ENCODE data around the gene ELFN1. TPM values are rescaled to one million over a fixed set of nuclear protein-coding genes. Genes with fewer than 3 reads are reported as not detected.

Gene ELFN1
- total RNA-seq, 2 donors from 2014 or later: 0.06 to 0.19 TPM

DNA sequence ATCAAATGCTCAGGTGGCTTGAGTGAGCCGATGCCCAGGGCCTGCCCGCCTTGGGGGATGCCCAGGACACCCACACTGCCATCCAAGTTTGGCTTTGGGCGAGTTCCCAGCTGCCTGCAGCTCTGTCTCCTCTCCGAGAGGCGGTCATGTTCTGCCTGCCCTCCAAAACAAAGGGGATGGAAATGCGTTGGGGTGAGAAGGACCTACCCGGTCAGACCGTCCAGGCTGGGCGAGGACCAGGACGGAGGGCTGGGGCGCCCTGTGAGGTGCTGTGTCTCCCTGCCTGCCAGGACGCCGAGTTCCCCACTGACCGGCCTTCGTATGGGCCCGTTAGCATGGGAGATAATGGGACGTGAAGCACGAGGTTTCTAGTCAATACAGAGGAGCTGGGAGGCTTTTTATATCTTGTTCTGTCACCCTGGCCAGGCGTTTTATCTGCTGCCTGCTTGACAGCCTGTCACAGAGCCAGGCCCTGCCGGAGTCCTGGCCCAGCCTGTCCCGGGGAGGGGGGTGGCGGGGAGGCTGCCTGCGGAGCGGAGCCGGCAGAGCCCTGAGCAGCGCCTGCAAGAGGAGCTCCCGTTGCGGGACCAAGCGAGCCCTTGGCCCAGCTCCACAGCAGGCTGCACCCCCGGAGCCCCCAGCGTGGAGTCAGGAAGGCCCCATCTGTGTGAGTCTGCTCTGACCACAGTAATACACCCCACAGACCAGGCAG is 22.0 kb upstream of the ELFN1 start:
- Mint-ChIP-seq H3K4me1 (no peaks in the 10 kb centered on the region), H3K27ac (no peak overlapping the region), H3K9me3 (no peaks in the 10 kb centered on the region), H3K4me3 (no peak overlapping the region), H3K36me3 (ENCODE audit: low read depth) (no peaks in the 10 kb centered on the region), H3K27me3 (peaks cover 5% of the 10 kb centered on the region)
- ATAC-seq (replicated peaks): no peak

DNA sequence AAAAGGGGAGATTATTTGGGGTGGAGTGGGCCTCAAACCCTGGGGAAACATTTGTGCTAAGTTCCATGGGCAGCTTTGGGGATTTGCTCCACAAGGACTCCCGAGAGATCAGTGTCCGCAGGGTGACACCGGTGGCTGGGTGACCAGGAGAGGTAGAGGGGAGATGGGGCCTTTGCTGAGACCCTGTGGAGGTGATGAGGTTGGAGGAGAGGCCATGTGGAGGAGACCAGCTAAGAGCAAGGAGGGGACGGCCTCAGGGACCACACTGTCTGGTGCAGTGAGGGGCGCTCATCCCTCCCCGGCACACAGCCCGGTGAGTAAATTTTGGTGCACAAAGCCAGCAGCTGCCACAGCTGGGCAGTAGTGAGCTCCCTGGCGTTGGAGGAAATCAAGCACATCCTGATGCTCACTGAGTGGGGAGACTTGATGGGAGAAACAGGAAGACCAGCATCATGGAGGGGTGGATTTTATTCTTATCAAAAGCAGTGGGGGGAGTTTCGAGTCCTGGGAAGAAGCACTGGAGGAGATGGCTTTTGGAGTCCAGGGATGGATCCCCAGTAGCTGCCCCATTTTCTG is 20.2 kb upstream of the ELFN1 start:
- ATAC-seq (replicated peaks): no peak
- Mint-ChIP-seq H3K27ac (no peak overlapping the region), H3K27me3 (peaks cover 8% of the 10 kb centered on the region), H3K36me3 (ENCODE audit: low read depth) (no peaks in the 10 kb centered on the region), H3K9me3 (no peaks in the 10 kb centered on the region), H3K4me1 (no peaks in the 10 kb centered on the region), H3K4me3 (no peak overlapping the region)

- no peak overlapping the region for H3K27ac Mint-ChIP-seq
- H3K4me3 Mint-ChIP-seq: no peak overlapping the region
- no peaks in the 10 kb centered on the region for H3K36me3 Mint-ChIP-seq (ENCODE audit: low read depth)
- H3K9me3 Mint-ChIP-seq: no peaks in the 10 kb centered on the region
- no peaks in the 10 kb centered on the region for H3K4me1 Mint-ChIP-seq
- ATAC-seq (replicated peaks): no peak
- peaks cover 8% of the 10 kb centered on the region for H3K27me3 Mint-ChIP-seq
Observed at GRCh38 chr7:1650363-1651030, 19.6 kb upstream of the ELFN1 start.

DNA sequence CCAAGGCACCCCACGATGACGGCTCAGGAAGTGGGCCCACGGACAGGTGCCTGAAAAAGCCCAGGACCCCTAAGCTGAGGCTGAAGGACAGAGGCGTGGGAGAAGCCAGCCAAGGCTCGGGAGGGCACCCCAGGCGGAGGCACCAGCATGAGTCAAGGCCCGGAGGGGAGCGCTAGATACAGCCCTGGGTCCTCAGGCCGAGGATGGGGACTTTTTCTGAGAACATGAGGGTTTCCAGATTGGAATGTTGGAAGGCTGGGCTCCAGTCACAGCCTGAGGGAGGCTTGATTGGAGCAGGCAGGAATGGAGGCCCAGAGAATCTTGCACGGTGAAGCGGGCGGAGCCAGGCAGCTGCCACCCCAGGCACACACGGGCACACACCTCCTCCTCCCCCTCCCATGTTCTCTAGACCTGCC is 19.0 kb upstream of the ELFN1 start:
- no peak for ATAC-seq (replicated peaks)
- Mint-ChIP-seq H3K27me3 (peaks cover 10% of the 10 kb centered on the region), H3K4me1 (no peaks in the 10 kb centered on the region)

DNA sequence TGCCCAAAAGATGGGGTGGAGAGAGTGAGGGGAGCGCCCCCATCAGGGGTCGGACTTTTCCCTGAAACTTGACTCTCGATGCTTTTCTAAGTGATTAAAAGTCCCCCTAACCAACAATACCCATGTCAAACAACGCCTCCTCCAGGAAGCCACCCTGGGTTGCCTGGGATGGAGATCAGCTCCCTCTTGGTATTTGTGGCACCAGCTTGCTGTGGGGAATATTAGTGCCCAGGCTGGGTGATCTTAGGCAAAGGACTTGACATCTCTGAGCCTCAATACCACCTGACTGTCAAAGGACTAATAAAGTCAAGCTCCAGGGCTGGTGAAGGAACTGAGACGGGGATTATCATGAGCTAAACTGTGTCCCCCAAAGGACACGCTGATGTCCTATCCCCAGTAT is 18.2 kb upstream of the ELFN1 start:
- Mint-ChIP-seq H3K36me3 (ENCODE audit: low read depth) (no peaks in the 10 kb centered on the region), H3K9me3 (no peaks in the 10 kb centered on the region), H3K27ac (no peak overlapping the region), H3K4me1 (no peaks in the 10 kb centered on the region), H3K27me3 (peaks cover 17% of the 10 kb centered on the region), H3K4me3 (no peak overlapping the region)
- ATAC-seq (replicated peaks): no peak

More for the DNA sequence above, 19.0 kb upstream of the ELFN1 start:
- Mint-ChIP-seq H3K4me3 (no peak overlapping the region), H3K27ac (no peak overlapping the region), H3K9me3 (no peaks in the 10 kb centered on the region), H3K36me3 (ENCODE audit: low read depth) (no peaks in the 10 kb centered on the region)

- ATAC-seq (replicated peaks): no peak
- Mint-ChIP-seq H3K27me3 (peaks cover 26% of the 10 kb centered on the region), H3K4me3 (no peak overlapping the region), H3K9me3 (no peaks in the 10 kb centered on the region), H3K27ac (no peak overlapping the region), H3K4me1 (no peaks in the 10 kb centered on the region), H3K36me3 (ENCODE audit: low read depth) (no peaks in the 10 kb centered on the region)
Observed at GRCh38 chr7:1653500-1653899, 16.6 kb upstream of the ELFN1 start.

- no peak for ATAC-seq (replicated peaks)
- no peaks in the 10 kb centered on the region for H3K36me3 Mint-ChIP-seq (ENCODE audit: low read depth)
- no peaks in the 10 kb centered on the region for H3K4me1 Mint-ChIP-seq
- H3K27ac Mint-ChIP-seq: no peak overlapping the region
- H3K4me3 Mint-ChIP-seq: no peak overlapping the region
- peaks cover 31% of the 10 kb centered on the region for H3K27me3 Mint-ChIP-seq
- H3K9me3 Mint-ChIP-seq: no peaks in the 10 kb centered on the region
Observed at GRCh38 chr7:1654111-1654510, 16.0 kb upstream of the ELFN1 start.

DNA sequence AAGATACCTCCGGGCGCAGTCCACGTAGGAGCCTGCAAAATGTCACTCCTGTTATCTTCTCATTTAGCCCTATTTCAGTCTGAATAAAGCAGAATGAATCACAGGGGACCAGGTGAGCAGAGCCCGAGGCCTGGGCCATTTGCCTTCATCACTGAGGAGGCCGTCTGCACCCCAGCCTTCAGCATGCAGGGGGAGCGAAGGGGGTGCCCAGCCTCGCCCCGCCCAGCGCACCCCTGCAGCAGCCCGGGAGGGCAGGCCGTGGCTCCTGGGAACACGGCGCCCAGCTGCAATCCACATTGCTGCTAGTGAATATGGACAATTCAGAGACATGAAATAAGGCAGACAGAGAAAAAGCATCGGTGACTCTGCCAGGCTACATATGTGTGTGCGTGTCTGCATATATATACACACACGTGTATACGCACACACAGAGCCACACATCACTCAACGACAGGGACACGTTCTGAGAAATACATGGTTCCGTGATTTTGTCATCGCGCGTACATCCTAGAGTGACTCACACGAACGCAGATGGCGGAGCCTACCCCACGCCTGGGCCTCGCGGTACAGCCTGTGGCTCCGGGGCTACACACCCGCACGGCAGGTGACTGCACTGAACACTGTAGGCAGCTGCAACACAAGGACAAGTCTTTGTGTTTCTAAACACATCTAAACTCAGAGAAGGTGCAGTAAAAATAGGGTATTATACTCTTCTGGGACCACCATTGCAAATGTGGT is 15.2 kb upstream of the ELFN1 start:
- no peaks in the 10 kb centered on the region for H3K4me1 Mint-ChIP-seq
- no peak overlapping the region for H3K27ac Mint-ChIP-seq
- ATAC-seq (replicated peaks): no peak
- no peaks in the 10 kb centered on the region for H3K36me3 Mint-ChIP-seq (ENCODE audit: low read depth)
- H3K4me3 Mint-ChIP-seq: no peak overlapping the region
- H3K9me3 Mint-ChIP-seq: no peaks in the 10 kb centered on the region
- peaks cover 29% of the 10 kb centered on the region for H3K27me3 Mint-ChIP-seq

DNA sequence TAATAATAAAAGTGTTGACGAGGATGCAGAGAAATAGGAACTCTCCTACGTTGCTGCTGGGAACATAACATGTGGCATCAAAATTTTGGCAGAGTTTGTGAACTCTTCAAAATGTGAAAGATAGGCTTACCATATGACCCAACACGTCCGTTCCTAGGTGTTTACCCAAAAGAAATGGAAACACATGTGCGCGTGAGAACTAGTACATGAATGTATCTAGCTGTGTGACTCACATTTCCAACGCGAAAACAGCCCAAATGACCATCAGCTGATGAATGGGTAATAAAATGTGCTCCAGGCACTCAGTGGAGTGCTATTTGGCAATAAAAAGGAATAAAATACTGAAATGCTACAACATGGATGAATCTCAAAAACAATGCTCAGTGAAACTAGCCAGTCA is 10.4 kb upstream of the ELFN1 start:
- Mint-ChIP-seq H3K4me1 (no peaks in the 10 kb centered on the region), H3K36me3 (ENCODE audit: low read depth) (no peaks in the 10 kb centered on the region), H3K9me3 (no peaks in the 10 kb centered on the region), H3K27me3 (peaks cover 45% of the 10 kb centered on the region), H3K27ac (no peak overlapping the region), H3K4me3 (no peak overlapping the region)
- ATAC-seq (replicated peaks): no peak

GRCh38 chr7:1661461-1661860 is 8.6 kb upstream of the ELFN1 start:
- ATAC-seq (replicated peaks): no peak
- Mint-ChIP-seq H3K27ac (no peak overlapping the region), H3K27me3 (peaks cover 39% of the 10 kb centered on the region)

GRCh38 chr7:1662101-1662500 is 8.0 kb upstream of the ELFN1 start:
- Mint-ChIP-seq H3K27me3 (peaks cover 34% of the 10 kb centered on the region), H3K27ac (no peak overlapping the region), H3K36me3 (ENCODE audit: low read depth) (no peaks in the 10 kb centered on the region), H3K9me3 (no peaks in the 10 kb centered on the region), H3K4me3 (no peak overlapping the region), H3K4me1 (no peaks in the 10 kb centered on the region)
- no peak for ATAC-seq (replicated peaks)

More at GRCh38 chr7:1661461-1661860, 8.6 kb upstream of the ELFN1 start:
- Mint-ChIP-seq H3K9me3 (no peaks in the 10 kb centered on the region), H3K4me1 (no peaks in the 10 kb centered on the region), H3K36me3 (ENCODE audit: low read depth) (no peaks in the 10 kb centered on the region), H3K4me3 (no peak overlapping the region)

DNA sequence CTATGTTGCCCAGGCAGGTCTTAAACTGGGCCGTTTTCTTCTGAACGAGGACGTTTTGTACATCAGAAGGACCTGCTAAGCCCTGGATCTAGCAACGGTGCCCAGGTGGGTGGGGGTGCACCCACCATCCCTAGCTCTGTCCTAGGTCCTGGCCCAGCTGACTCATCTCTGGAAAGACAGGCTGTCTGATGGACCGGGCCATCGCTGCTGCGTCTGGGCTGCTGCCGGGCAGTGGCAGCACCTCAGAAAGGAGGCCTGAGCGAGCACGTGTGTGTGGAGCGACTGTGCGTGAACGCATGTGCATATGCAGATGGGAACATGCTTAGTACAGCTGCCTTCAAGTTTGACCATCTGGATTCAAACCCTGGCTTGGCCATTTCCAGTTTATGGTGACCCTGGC is 7.3 kb upstream of the ELFN1 start:
- H3K36me3 Mint-ChIP-seq (ENCODE audit: low read depth): no peaks in the 10 kb centered on the region
- ATAC-seq (replicated peaks): no peak
- no peak overlapping the region for H3K4me3 Mint-ChIP-seq
- H3K4me1 Mint-ChIP-seq: no peaks in the 10 kb centered on the region
- H3K9me3 Mint-ChIP-seq: no peaks in the 10 kb centered on the region
- peaks cover 31% of the 10 kb centered on the region for H3K27me3 Mint-ChIP-seq
- no peak overlapping the region for H3K27ac Mint-ChIP-seq

DNA sequence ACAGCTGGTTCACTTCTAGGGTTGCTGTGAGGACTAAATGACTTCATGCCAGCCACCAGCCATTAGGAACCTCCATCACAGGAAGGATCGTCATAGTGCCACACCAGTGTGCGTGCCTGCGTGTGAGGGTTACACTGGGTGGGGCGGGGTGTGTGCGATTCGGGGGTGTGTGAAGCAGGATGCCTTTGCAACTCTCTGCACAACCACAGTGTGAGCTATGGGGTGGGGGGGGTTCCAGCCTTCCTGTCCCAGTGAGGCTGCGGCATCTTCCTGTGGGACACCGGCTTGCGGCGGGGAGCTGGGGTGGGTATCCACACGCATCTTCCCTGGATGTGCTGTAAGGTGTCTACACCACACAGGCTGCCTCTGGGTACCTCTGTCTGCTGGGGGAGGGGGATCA is 6.9 kb upstream of the ELFN1 start:
- peak overlapping the region; percentile 25 for H3K4me3 Mint-ChIP-seq
- H3K4me1 Mint-ChIP-seq: no peaks in the 10 kb centered on the region
- H3K27me3 Mint-ChIP-seq: peaks cover 27% of the 10 kb centered on the region
- H3K36me3 Mint-ChIP-seq (ENCODE audit: low read depth): no peaks in the 10 kb centered on the region
- H3K9me3 Mint-ChIP-seq: no peaks in the 10 kb centered on the region
- H3K27ac Mint-ChIP-seq: no peak overlapping the region
- no peak for ATAC-seq (replicated peaks)

DNA sequence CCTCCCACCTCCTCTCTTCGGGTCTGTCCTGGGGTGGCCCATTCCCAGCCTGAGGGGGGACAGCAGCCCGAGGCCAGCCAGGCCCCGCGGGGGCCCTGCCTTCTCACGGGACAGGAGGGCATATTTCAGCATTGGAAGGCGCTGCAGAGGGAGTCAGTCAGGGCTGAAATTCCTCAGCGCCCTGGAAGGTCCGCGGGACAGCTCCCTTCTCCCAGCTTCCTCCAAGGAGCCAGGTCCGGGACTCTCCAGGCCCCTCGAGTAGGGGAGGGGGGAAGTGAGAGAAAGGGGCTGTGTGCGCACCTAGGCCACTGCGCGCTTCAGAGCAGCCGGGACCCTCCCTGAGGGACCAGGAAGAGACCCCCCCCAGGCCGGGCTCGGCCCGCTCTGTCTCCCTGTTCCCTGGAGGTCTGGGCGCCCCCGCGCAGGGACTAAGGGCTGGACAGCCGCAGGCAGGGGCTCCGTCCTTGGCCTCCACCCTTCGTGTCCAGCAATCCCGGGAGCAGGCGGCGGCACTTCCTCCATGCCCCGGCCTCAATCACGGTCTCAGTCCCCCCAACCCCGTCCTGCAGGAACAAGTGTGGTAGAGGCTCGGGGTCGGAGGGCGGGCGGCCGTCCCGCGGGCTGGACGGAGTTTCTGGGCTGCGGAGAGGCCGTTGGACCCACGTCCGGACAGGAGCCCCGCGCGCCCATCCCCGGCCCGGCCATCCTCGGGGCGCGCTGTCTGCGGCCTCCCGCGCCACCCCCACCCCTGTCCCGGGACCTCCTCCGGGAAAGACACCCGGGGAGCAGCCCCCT is 6.0 kb upstream of the ELFN1 start:
- H3K4me3 Mint-ChIP-seq: peak overlapping the region; percentile 25
- H3K4me1 Mint-ChIP-seq: peaks cover 3% of the 10 kb centered on the region

More for the DNA sequence above, 6.0 kb upstream of the ELFN1 start:
- no peaks in the 10 kb centered on the region for H3K9me3 Mint-ChIP-seq
- no peaks in the 10 kb centered on the region for H3K36me3 Mint-ChIP-seq (ENCODE audit: low read depth)
- no peak for ATAC-seq (replicated peaks)
- H3K27ac Mint-ChIP-seq: no peak overlapping the region
- H3K27me3 Mint-ChIP-seq: peaks cover 25% of the 10 kb centered on the region

Measured in activated T-helper 17 cell treated with anti-CD3 and anti-CD28 coated beads, Interleukin-2, amount 50 U/mL, for 72 hours (primary cell).